GM10266 (cell line): ENCODE results near the gene SMARCA4.

Experiments
- DNase-seq: peaks from one replicate; pipeline ENCODE4 v3.0.0; 2012; ENCODE audit errors: extremely low spot score
- TF ChIP-seq, protein P1 (sequence below): IDR thresholded peaks from 2 replicates; pipeline ENCODE4 v1.5.1; 2012; ENCODE audit warnings: mild to moderate bottlenecking, low read depth; ENCODE audit not compliant: control insufficient read depth, insufficient read depth; ENCODE audit errors: missing control alignments

SMARCA4 gene

DNA sequence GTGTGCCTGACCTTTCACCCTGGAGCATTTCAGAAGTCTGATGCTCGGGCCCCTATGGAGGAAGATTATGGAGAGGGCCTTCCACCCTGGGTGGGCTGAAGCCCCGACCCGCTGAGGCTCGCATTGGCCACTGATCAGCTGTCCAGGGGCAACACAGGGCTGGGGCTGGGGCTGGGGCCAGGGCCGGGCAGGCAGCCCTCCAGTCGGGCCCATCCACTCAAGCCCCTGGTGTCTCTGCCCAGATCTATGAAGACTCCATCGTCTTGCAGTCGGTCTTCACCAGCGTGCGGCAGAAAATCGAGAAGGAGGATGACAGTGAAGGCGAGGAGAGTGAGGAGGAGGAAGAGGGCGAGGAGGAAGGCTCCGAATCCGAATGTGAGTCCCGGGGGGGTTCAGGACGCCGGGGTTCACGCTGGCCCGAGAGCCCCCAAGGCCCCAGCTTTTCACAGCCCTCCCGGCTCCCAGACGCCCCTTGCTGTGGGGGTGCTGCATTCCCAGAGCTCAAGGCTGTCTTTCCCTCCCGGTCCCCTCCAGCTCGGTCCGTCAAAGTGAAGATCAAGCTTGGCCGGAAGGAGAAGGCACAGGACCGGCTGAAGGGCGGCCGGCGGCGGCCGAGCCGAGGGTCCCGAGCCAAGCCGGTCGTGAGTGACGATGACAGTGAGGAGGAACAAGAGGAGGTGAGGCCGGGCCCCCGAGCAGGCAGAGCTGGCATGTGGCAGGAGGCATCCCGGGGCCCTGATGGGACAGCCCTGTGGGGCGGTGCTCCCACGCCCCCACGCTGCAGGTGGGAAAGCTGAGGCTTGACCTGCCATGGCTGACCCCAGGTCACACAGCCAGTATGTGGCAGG lies 98.9 kb downstream of the SMARCA4 start:
- DNase-seq = no peak
- TF ChIP-seq, protein P1, sequence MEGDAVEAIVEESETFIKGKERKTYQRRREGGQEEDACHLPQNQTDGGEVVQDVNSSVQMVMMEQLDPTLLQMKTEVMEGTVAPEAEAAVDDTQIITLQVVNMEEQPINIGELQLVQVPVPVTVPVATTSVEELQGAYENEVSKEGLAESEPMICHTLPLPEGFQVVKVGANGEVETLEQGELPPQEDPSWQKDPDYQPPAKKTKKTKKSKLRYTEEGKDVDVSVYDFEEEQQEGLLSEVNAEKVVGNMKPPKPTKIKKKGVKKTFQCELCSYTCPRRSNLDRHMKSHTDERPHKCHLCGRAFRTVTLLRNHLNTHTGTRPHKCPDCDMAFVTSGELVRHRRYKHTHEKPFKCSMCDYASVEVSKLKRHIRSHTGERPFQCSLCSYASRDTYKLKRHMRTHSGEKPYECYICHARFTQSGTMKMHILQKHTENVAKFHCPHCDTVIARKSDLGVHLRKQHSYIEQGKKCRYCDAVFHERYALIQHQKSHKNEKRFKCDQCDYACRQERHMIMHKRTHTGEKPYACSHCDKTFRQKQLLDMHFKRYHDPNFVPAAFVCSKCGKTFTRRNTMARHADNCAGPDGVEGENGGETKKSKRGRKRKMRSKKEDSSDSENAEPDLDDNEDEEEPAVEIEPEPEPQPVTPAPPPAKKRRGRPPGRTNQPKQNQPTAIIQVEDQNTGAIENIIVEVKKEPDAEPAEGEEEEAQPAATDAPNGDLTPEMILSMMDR = no peak

DNA sequence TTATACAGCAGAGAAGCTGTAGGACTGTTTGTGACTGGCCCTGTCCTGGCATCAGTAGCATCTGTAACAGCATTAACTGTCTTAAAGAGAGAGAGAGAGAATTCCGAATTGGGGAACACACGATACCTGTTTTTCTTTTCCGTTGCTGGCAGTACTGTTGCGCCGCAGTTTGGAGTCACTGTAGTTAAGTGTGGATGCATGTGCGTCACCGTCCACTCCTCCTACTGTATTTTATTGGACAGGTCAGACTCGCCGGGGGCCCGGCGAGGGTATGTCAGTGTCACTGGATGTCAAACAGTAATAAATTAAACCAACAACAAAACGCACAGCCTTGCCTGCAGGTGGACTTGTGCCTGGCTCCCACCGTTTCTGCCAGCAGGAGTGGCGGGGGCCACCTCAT lies 101.1 kb downstream of the SMARCA4 start:
- TF ChIP-seq, protein P1 = no peak
- no peak for DNase-seq

DNA sequence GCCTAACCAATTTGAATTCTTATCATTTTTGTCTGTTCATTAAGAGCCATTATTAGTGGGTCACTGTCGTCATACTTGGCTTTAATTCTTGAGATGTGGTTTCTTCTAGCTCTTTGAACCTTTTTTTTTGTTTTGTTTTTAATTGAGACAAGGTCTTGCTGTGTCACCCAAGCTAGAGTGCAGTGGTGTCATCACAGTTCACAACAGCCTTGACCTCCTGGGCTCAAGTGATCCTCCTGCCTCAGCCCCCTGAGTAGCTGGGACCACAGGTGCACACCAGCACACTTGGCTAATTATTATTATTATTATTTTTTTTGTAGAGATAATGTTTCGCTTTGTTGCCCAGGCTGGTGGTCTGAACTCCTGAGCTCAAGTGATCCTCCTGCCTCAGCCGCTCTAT lies 102.6 kb downstream of the SMARCA4 start:
- TF ChIP-seq, protein P1 = no peak
- no peak for DNase-seq

DNA sequence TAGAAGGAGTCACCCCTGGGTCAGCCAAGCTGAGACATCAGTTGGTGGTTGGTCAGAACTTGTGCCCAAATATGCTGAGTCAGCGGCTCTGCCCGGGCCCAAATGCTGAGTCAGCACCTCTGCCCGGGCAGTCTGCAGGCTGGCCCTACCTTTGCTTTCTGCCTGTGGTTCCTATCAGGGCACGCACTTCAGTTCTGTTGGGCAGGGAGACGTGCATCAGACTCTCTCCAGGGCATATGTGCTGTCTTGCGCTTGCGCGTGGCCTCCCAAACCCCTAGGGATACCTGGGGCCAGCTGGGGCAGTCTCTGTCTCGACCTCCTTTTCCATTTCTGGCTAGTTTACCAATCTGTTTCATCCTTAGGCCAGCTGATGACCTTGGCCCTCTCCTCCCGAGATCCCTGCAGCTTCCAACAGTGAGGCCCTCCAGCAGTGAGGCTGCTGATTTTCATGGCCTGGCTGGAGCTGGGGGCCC lies 104.0 kb downstream of the SMARCA4 start:
- TF ChIP-seq, protein P1 = no peak
- DNase-seq = no peak

DNA sequence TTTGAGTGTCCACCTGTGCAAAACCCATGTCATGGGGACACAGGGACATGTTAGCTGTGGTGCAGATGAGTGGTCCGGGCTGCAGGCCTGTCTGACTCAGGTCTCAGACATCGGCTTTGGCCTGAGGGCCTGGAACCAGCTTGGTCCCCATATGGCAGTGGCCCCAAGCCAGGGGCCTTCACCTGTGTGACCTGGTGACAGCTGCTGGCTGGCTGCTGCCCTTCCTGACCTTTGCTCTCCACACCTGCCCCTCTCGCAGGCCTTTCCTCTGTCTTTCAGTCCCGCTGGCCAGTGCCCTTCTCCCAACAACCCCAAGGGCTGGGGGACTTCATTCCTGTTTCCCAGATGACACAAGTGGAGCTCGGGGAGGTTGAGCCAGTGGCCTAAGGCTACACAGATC lies 105.5 kb downstream of the SMARCA4 start:
- TF ChIP-seq, protein P1 = no peak
- no peak for DNase-seq

DNA sequence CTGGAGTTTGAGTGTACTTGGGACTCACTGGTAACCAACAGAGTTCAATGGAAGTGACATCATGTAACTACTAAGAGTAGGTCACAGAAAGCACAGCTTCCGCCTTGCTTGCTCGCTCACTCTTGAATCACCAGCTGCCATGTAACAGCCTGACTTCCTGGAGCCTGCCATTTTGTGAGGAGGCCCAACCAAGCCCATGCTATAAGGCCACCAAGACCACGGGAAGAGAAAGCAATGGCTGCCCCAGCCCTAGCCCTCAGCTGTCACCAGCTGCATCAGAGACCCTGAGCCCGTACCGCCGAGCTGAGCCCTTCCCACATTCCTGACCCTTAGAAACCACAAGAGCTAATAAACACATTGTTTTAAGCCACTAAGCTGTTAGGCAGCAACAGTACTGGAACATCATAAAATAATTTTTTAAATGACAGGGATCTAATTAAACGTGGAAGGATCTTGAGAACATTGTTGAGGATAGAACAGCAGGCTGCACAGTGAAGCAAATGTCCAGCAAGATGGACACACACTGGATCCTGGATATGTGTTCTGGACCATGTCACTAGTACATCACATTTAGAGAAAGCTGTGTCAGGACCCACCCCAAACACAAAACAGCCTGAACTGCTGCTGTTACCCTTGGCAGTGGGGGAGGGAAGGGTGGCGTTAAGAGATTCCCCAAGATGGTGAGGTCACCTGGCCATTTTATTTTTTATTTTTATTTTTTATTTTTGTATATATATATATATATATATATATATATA lies 106.7 kb downstream of the SMARCA4 start:
- no peak for DNase-seq
- TF ChIP-seq, protein P1 = no peak

DNA sequence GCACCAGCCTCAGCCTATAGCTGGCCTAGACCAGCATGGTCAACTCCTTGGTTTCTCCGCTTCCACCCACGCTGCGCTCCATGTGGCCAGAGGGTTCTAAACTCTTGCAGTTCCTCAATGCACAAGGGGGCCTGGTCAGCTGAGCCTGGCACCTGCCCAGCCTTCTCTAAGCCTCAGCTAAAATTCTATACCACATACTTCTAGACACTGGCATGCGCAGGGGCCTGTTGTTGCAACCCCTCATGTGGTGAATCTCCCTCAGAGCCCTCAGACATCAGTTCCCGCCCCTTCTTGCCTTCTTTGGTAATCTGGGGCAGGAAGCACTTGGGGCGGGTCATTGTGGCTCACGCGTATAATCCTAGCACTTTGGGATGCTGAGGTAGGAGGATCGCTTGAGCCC lies 108.7 kb downstream of the SMARCA4 start:
- DNase-seq = no peak
- TF ChIP-seq, protein P1 = no peak
